SU-DHL-6 (cell line): ENCODE results near the gene ANKRD44.

Source experiments
- H2AFZ ChIP-seq: fragments of 200-600 bp; sonication (generic); 2 replicates; pipeline ENCODE4 v1.6.1; 2014; ENCODE audit warnings: low read depth, mild to moderate bottlenecking, moderate library complexity, mixed read lengths, antibody characterized with exemption, low read length; ENCODE audit not compliant: severe bottlenecking
- H3F3A ChIP-seq: fragments of 200-600 bp; shearing (Covaris generic); 2 replicates; pipeline ENCODE4 v1.6.0; 2016; ENCODE audit warnings: antibody characterized with exemption, mild to moderate bottlenecking; ENCODE audit not compliant: insufficient read depth
- H3K27ac ChIP-seq: fragments of 200-600 bp; sonication (generic); 2 replicates; pipeline ENCODE4 v1.5.1; 2016; ENCODE audit warnings: low read depth, mild to moderate bottlenecking, low read length, moderate library complexity, mixed read lengths
- H3K27me3 ChIP-seq: fragments of 200-600 bp; sonication (generic), shearing (Covaris generic); 2 replicates; pipeline ENCODE4 v1.6.0; 2014; ENCODE audit warnings: mild to moderate bottlenecking, low read length
- H3K36me3 ChIP-seq: fragments of 200-600 bp; sonication (generic); 2 replicates; pipeline ENCODE4 v1.6.1; 2014; ENCODE audit warnings: mild to moderate bottlenecking, low read length, mixed read lengths
- H3K4me2 ChIP-seq: fragments of 300-600, 200-600 bp; shearing (Covaris generic), sonication (generic); 2 replicates; pipeline ENCODE4 v1.6.0; 2014; ENCODE audit warnings: low read length, low read depth, mild to moderate bottlenecking; ENCODE audit not compliant: poor library complexity, severe bottlenecking
- H3K4me3 ChIP-seq: fragments of 200-600 bp; sonication (generic); 2 replicates; pipeline ENCODE4 v1.5.1; 2014; ENCODE audit warnings: antibody characterized with exemption, low read length, mild to moderate bottlenecking, mixed read lengths; ENCODE audit not compliant: insufficient read depth, poor library complexity, severe bottlenecking
- H3K79me2 ChIP-seq: fragments of 200-600 bp; sonication (generic); 2 replicates; pipeline ENCODE4 v1.6.1; 2014; ENCODE audit warnings: mild to moderate bottlenecking, low read length, moderate library complexity; ENCODE audit not compliant: insufficient read depth
- H3K9ac ChIP-seq: fragments of 200-600 bp; sonication (generic); 2 replicates; pipeline ENCODE4 v1.7.0; 2014; ENCODE audit warnings: mild to moderate bottlenecking, low read length
- H3K9me2 ChIP-seq: fragments of 200-600 bp; sonication (generic); replicated peaks from 2 replicates; pipeline ENCODE4 v1.6.1; 2014; ENCODE audit warnings: low read length; ENCODE audit not compliant: insufficient read depth
- H3K9me3 ChIP-seq: fragments of 200-600 bp; sonication (generic); 2 replicates; pipeline ENCODE4 v1.6.1; 2014; ENCODE audit warnings: low read length, mixed read lengths; ENCODE audit not compliant: insufficient read depth
- H4K20me1 ChIP-seq: fragments of 200-600 bp; sonication (generic); 2 replicates; pipeline ENCODE4 v1.6.1; 2014; ENCODE audit warnings: low read depth, mild to moderate bottlenecking, antibody characterized with exemption, low read length, moderate library complexity, mixed read lengths
- CTCF ChIP-seq: fragments of 200-600 bp; sonication (generic); IDR thresholded peaks from one replicate; pipeline ENCODE4 v1.5.1; 2017; ENCODE audit warnings: antibody characterized with exemption, mild to moderate bottlenecking, low read length, moderate library complexity; ENCODE audit not compliant: insufficient read depth, poor library complexity, severe bottlenecking
- EZH2phosphoT487 ChIP-seq: fragments of 200-600 bp; sonication (generic), shearing (Covaris generic); conservative IDR thresholded peaks from 2 replicates; pipeline ENCODE4 v1.6.1; 2018; ENCODE audit warnings: mild to moderate bottlenecking, antibody characterized with exemption, low read length, moderate library complexity, mixed read lengths

The ANKRD44 gene

GRCh38 chr2:197353393-197354168 lies 43.0 kb upstream of the ANKRD44 start:
- no peak overlapping the region for H2AFZ ChIP-seq
- no peaks in the 10 kb centered on the region for H4K20me1 ChIP-seq
- H3K9me2 ChIP-seq, result no peaks in the 10 kb centered on the region
- H3K79me2 ChIP-seq, result peaks cover 40% of the 10 kb centered on the region
- H3K27me3 ChIP-seq, result no peaks in the 10 kb centered on the region
- H3K9ac ChIP-seq, result peak overlapping the region; percentile 17; the same call in 1 of the 2 replicates
- peak overlapping the region; percentile 57 for H3K4me3 ChIP-seq
- H3K4me2 ChIP-seq, result peak overlapping the region; percentile 71
- no peak overlapping the region for H3K27ac ChIP-seq
- H3K9me3 ChIP-seq, result no peaks in the 10 kb centered on the region
- TF ChIP-seq EZH2phosphoT487, result no peak
- no peaks in the 10 kb centered on the region for H3K36me3 ChIP-seq
- 0 out of 2 replicates have a peak, but pooled peaks cover 7% of the 10 kb centered on the region for H3F3A ChIP-seq

- Histone ChIP-seq H3K27me3 (no peaks in the 10 kb centered on the region), H3K9ac (no peak overlapping the region), H3K27ac (no peak overlapping the region), H2AFZ (no peak overlapping the region), H3K9me3 (no peaks in the 10 kb centered on the region), H3K4me2 (no peak overlapping the region), H3K36me3 (peaks cover 3% of the 10 kb centered on the region; the same call in 1 of the 2 replicates), H3K79me2 (peaks cover 34% of the 10 kb centered on the region), H4K20me1 (no peaks in the 10 kb centered on the region), H3K9me2 (no peaks in the 10 kb centered on the region), H3K4me3 (no peak overlapping the region), H3F3A (no peaks in the 10 kb centered on the region; the same call in 1 of the 2 replicates)
- no peak for TF ChIP-seq CTCF
These were observed 39.1 kb upstream of the ANKRD44 start for GRCh38 chr2:197349699-197350098.

- H3K27ac ChIP-seq, result no peak overlapping the region
- H3K79me2 ChIP-seq, result peaks cover 27% of the 10 kb centered on the region
- no peak overlapping the region for H3K4me2 ChIP-seq
- TF ChIP-seq EZH2phosphoT487 (no peak), CTCF (no peak)
- H3K9ac ChIP-seq, result no peak overlapping the region
- no peak overlapping the region for H2AFZ ChIP-seq
- no peak overlapping the region for H3K4me3 ChIP-seq
- H3K9me3 ChIP-seq, result no peaks in the 10 kb centered on the region
- peaks cover 4% of the 10 kb centered on the region; the same call in 1 of the 2 replicates for H3F3A ChIP-seq
- H3K27me3 ChIP-seq, result no peaks in the 10 kb centered on the region
- H4K20me1 ChIP-seq, result no peaks in the 10 kb centered on the region
- no peaks in the 10 kb centered on the region for H3K9me2 ChIP-seq
- peaks cover 3% of the 10 kb centered on the region; the same call in 1 of the 2 replicates for H3K36me3 ChIP-seq
These were observed 38.3 kb upstream of the ANKRD44 start for GRCh38 chr2:197348721-197349360.
